GM12865 (cell line): Measurements from ENCODE around the gene RABGGTA.

ENCODE experiments used
- DNase-seq: peaks from one replicate; pipeline ENCODE4 v3.0.0; 2010; ENCODE audit warnings: low read depth
- H3K4me3 ChIP-seq: 2 replicates; pipeline ENCODE4 v1.5.1; 2011; ENCODE audit warnings: mild to moderate bottlenecking, low read depth, low read length, control low read depth
- CTCF ChIP-seq: IDR thresholded peaks from 2 replicates; pipeline ENCODE4 v1.5.1; 2011; ENCODE audit warnings: low read length, control low read depth, low read depth, inconsistent platforms; ENCODE audit not compliant: insufficient read depth; ENCODE audit errors: missing control alignments

Gene RABGGTA

DNA sequence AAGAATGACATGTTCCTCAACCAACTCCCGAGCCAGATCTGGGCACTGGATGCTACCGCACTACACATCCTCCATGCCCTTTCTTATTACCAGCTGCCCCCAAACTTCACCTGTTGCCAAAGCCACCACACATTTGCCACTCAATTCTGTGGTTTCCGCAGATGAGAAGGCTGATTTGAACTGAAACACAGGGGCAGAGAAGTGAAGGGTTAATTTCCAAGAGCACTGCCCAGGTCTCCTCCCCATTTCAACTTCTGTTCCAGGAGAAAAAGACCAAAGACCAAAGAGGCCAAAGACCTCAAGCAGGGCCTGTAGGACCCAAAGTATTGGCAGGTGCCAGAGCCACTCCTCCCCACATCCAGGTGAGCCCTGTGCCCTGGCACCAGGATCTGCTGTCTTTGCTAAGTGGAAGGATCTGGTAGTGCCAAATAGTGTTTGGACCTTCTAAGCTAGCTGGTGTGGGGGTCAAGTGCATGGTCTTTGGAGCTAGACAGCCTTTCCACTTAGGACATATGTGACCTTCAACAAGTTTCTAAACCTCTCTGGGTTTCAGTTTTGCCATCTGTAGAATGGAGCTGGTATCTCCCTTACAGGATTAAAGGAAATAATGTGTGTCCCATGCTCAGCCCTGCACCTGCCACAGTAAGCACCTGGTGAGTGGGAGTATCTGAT lies 20.2 kb upstream of the RABGGTA start:
- TF ChIP-seq CTCF, result no peak
- H3K4me3 ChIP-seq, result no peak overlapping the region
- no peak for DNase-seq

DNA sequence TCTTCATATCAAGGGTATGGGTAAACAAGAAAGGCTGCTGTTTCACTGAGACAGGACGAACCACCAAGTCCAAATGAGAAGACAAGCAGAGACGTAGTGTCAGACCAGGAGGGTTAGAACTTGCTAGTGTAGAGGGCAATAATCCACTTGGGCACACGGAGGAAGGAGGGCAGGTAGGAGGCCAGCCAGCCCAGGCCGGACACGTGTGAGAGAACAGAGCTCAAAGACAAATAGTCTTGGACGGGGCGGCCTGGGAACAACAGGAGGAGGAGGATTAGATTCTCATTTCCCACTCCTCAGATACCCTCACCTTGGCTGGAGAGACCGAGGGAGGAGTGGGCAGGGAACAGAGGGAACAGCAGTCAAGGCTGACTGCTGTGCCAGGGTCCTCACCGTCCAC lies 19.3 kb upstream of the RABGGTA start:
- H3K4me3 ChIP-seq, result no peak overlapping the region
- no peak for TF ChIP-seq CTCF
- no peak for DNase-seq

GRCh38 chr14:24289649-24290280 lies 18.4 kb upstream of the RABGGTA start:
- no peak for TF ChIP-seq CTCF
- DNase-seq, result peak; percentile 75
- H3K4me3 ChIP-seq, result no peak overlapping the region

- DNase-seq, result no peak
- H3K4me3 ChIP-seq, result no peak overlapping the region
- no peak for TF ChIP-seq CTCF
Observed at GRCh38 chr14:24286996-24287395, 15.6 kb upstream of the RABGGTA start.

GRCh38 chr14:24285351-24285750 lies 14.0 kb upstream of the RABGGTA start:
- no peak overlapping the region for H3K4me3 ChIP-seq
- DNase-seq, result no peak
- TF ChIP-seq CTCF, result no peak

GRCh38 chr14:24284501-24285035 lies 13.2 kb upstream of the RABGGTA start:
- TF ChIP-seq CTCF, result no peak
- no peak for DNase-seq
- no peak overlapping the region for H3K4me3 ChIP-seq
